Smooth muscle cell (in vitro differentiated cells): Measurements from ENCODE around the gene KCNIP4. TPM values are rescaled to one million over a fixed set of nuclear protein-coding genes. Genes with fewer than 3 reads are reported as not detected.

Experiments used
- DNase-seq: peaks from one replicate; lab custom pipeline; 2025; ENCODE audit not compliant: unreplicated experiment; lab: John Stamatoyannopoulos, UW
- H2AFZ ChIP-seq: fragments of 200-600 bp; sonication (generic); 2 replicates; pipeline ENCODE4 v1.6.0; 2016; ENCODE audit warnings: antibody characterized with exemption, low read depth, mild to moderate bottlenecking
- H3F3A ChIP-seq: fragments of 200-600 bp; sonication (generic); 2 replicates; pipeline ENCODE4 v1.6.0; 2017; ENCODE audit warnings: antibody characterized with exemption, low read depth
- H3K27ac ChIP-seq: fragments of 200-600 bp; sonication (generic); 2 replicates; pipeline ENCODE4 v1.5.1; 2016; ENCODE audit warnings: low read depth, mild to moderate bottlenecking
- H3K27me3 ChIP-seq: fragments of 200-600 bp; sonication (generic); 2 replicates; pipeline ENCODE4 v1.6.1; 2016; ENCODE audit warnings: low read depth, mild to moderate bottlenecking
- H3K36me3 ChIP-seq: fragments of 200-600 bp; sonication (generic); 2 replicates; pipeline ENCODE4 v1.5.1; 2016; ENCODE audit warnings: low read depth
- H3K4me1 ChIP-seq: fragments of 200-600 bp; sonication (generic); 2 replicates; pipeline ENCODE4 v1.5.1; 2016; ENCODE audit warnings: low read depth
- H3K4me2 ChIP-seq: fragments of 200-600 bp; sonication (generic); 2 replicates; pipeline ENCODE4 v1.6.0; 2016; ENCODE audit warnings: mild to moderate bottlenecking
- H3K4me3 ChIP-seq: fragments of 200-600 bp; sonication (generic); 2 replicates; pipeline ENCODE4 v1.5.1; 2016; ENCODE audit warnings: mild to moderate bottlenecking
- H3K79me2 ChIP-seq: fragments of 200-600 bp; sonication (generic); 2 replicates; pipeline ENCODE4 v1.6.0; 2016; ENCODE audit warnings: low read depth, mild to moderate bottlenecking
- H3K9ac ChIP-seq: fragments of 200-600 bp; sonication (generic); 2 replicates; pipeline ENCODE4 v1.6.0; 2016; ENCODE audit warnings: low read depth
- H3K9me3 ChIP-seq: fragments of 200-600 bp; sonication (generic); replicated peaks from 2 replicates; pipeline ENCODE4 v1.5.1; 2016; ENCODE audit warnings: low read depth
- H4K20me1 ChIP-seq: fragments of 200-600 bp; sonication (generic); 2 replicates; pipeline ENCODE4 v1.6.0; 2016; ENCODE audit warnings: low read depth
- CTCF ChIP-seq: fragments of 200-600 bp; sonication (generic); IDR thresholded peaks from 2 replicates; pipeline ENCODE4 v1.5.1; 2017; ENCODE audit warnings: borderline replicate concordance, mild to moderate bottlenecking, antibody characterized with exemption; ENCODE audit not compliant: insufficient read depth, poor library complexity, severe bottlenecking
- WGBS: methylation state at CpG from one replicate; pipeline ENCODE4 v1.1.7; 2016; ENCODE audit warnings: low lambda C conversion rate; 5-methylcytosine and 5-hydroxymethylcytosine counted together
- polyA plus RNA-seq: library from polyadenylated mRNA; unstranded; fragments of >200 nt; fragmentation: Nextera tagmentation; extraction: Ambion mirVana; gene quantifications from 2 replicates; pipeline ENCODE4 v1.2.1, GENCODE V29; 2016
- total RNA-seq: library from RNA; depleted of rRNA; stranded (reverse); fragments of >200 nt; gene quantifications from 2 replicates; pipeline ENCODE4 v1.2.3, GENCODE V29; 2014

The KCNIP4 gene
- total and polyA plus RNA-seq, 2 experiments from 2014 or later, result 0.07 TPM; not detected in 1

GRCh38 chr4:21991050-21991449, 42.5 kb upstream of the KCNIP4 start:
- no peak overlapping the region for H3K27ac ChIP-seq
- H3K9ac ChIP-seq, result no peak overlapping the region
- no peaks in the 10 kb centered on the region for H3K4me1 ChIP-seq
- no peak for TF ChIP-seq CTCF
- no peak for DNase-seq
- H3K4me2 ChIP-seq, result no peak overlapping the region
- no peaks in the 10 kb centered on the region for H3F3A ChIP-seq
- WGBS, result 46% methylated on average over 2 of the region's 2 CpGs
- H3K79me2 ChIP-seq, result no peaks in the 10 kb centered on the region
- H3K36me3 ChIP-seq, result no peaks in the 10 kb centered on the region
- H2AFZ ChIP-seq, result no peak overlapping the region
- H4K20me1 ChIP-seq, result no peaks in the 10 kb centered on the region
- H3K9me3 ChIP-seq, result no peaks in the 10 kb centered on the region
- no peaks in the 10 kb centered on the region for H3K27me3 ChIP-seq
- H3K4me3 ChIP-seq, result no peak overlapping the region

- no peak overlapping the region for H3K4me3 ChIP-seq
- no peak overlapping the region for H3K27ac ChIP-seq
- DNase-seq, result no peak
- no peak for TF ChIP-seq CTCF
- H3K79me2 ChIP-seq, result no peaks in the 10 kb centered on the region
- H3K27me3 ChIP-seq, result no peaks in the 10 kb centered on the region
- no peaks in the 10 kb centered on the region for H3K4me1 ChIP-seq
- H3F3A ChIP-seq, result no peaks in the 10 kb centered on the region
- H3K36me3 ChIP-seq, result no peaks in the 10 kb centered on the region
- H2AFZ ChIP-seq, result no peak overlapping the region
- H3K9me3 ChIP-seq, result no peaks in the 10 kb centered on the region
- WGBS, result 46% methylated on average over 1 of the region's 1 CpG
- no peak overlapping the region for H3K9ac ChIP-seq
- no peak overlapping the region for H3K4me2 ChIP-seq
- H4K20me1 ChIP-seq, result no peaks in the 10 kb centered on the region
Measured at GRCh38 chr4:21989351-21989750, 40.8 kb upstream of the KCNIP4 start.

GRCh38 chr4:21986307-21986706, 37.7 kb upstream of the KCNIP4 start:
- Histone ChIP-seq H2AFZ (no peak overlapping the region), H3K27ac (no peak overlapping the region), H3K27me3 (no peaks in the 10 kb centered on the region), H3F3A (no peaks in the 10 kb centered on the region), H3K9me3 (no peaks in the 10 kb centered on the region), H3K79me2 (no peaks in the 10 kb centered on the region), H4K20me1 (no peaks in the 10 kb centered on the region), H3K36me3 (no peaks in the 10 kb centered on the region), H3K4me3 (no peak overlapping the region), H3K4me2 (no peak overlapping the region), H3K9ac (no peak overlapping the region), H3K4me1 (no peaks in the 10 kb centered on the region)
- no peak for DNase-seq
- no peak for TF ChIP-seq CTCF

- Histone ChIP-seq H3K36me3 (no peaks in the 10 kb centered on the region), H3K4me2 (no peak overlapping the region), H3K79me2 (no peaks in the 10 kb centered on the region), H3K27me3 (no peaks in the 10 kb centered on the region), H3K9me3 (no peaks in the 10 kb centered on the region), H4K20me1 (no peaks in the 10 kb centered on the region), H3K4me3 (no peak overlapping the region), H3K9ac (no peak overlapping the region), H3K4me1 (no peaks in the 10 kb centered on the region), H2AFZ (no peak overlapping the region), H3K27ac (no peak overlapping the region), H3F3A (no peaks in the 10 kb centered on the region)
- no peak for TF ChIP-seq CTCF
- DNase-seq, result no peak
- WGBS, result 69% methylated on average over 1 of the region's 1 CpG
Measured at GRCh38 chr4:21982087-21982486, 33.5 kb upstream of the KCNIP4 start.
